Rectal smooth muscle tissue (tissue), 1 donor: ENCODE data around the gene TFAP2E.

ENCODE experiments used
- H3K27ac ChIP-seq: one replicate; pipeline ENCODE4 v1.7.0; 2013; ENCODE audit warnings: low read depth, low read length, inconsistent platforms
- H3K27me3 ChIP-seq: one replicate; pipeline ENCODE4 v1.7.0; 2013; ENCODE audit warnings: low read length; ENCODE audit not compliant: control insufficient read depth, insufficient read depth
- H3K36me3 ChIP-seq: one replicate; pipeline ENCODE4 v1.7.0; 2013; ENCODE audit warnings: low read length; ENCODE audit not compliant: control insufficient read depth, insufficient read depth
- H3K4me1 ChIP-seq: one replicate; pipeline ENCODE4 v1.7.0; 2013; ENCODE audit warnings: low read length; ENCODE audit not compliant: control insufficient read depth, insufficient read depth
- H3K4me3 ChIP-seq: one replicate; pipeline ENCODE4 v1.7.0; 2013; ENCODE audit warnings: low read length
- H3K9ac ChIP-seq: one replicate; pipeline ENCODE4 v1.7.0; 2013; ENCODE audit warnings: low read length

The TFAP2E gene

GRCh38 chr1:35573198-35574124 lies at the start of gene TFAP2E:
TSS of gene TFAP2E (plus strand) at chr1:35573314. CDS start at chr1:35573578, 264 bp downstream.
- Histone ChIP-seq H3K9ac (no peak within 1 kb of the TSS), H3K27ac (no peak within 1 kb of the TSS), H3K36me3 (no peaks in the 10 kb centered on the region), H3K4me3 (peak within 1 kb of the TSS; percentile 61), H3K4me1 (no peaks in the 10 kb centered on the region), H3K27me3 (peaks cover 22% of the 10 kb centered on the region)

GRCh38 chr1:35524106-35524505 lies 49.0 kb upstream of the TFAP2E start:
- H3K27me3 ChIP-seq = no peaks in the 10 kb centered on the region
- H3K36me3 ChIP-seq = no peaks in the 10 kb centered on the region
- H3K9ac ChIP-seq = no peak overlapping the region
- H3K4me1 ChIP-seq = no peaks in the 10 kb centered on the region
- no peak overlapping the region for H3K27ac ChIP-seq
- no peak overlapping the region for H3K4me3 ChIP-seq

GRCh38 chr1:35530168-35530567 lies 42.9 kb upstream of the TFAP2E start:
- Histone ChIP-seq H3K4me3 (no peak overlapping the region), H3K4me1 (peaks cover 3% of the 10 kb centered on the region), H3K27ac (no peak overlapping the region), H3K36me3 (no peaks in the 10 kb centered on the region), H3K9ac (no peak overlapping the region), H3K27me3 (no peaks in the 10 kb centered on the region)

DNA sequence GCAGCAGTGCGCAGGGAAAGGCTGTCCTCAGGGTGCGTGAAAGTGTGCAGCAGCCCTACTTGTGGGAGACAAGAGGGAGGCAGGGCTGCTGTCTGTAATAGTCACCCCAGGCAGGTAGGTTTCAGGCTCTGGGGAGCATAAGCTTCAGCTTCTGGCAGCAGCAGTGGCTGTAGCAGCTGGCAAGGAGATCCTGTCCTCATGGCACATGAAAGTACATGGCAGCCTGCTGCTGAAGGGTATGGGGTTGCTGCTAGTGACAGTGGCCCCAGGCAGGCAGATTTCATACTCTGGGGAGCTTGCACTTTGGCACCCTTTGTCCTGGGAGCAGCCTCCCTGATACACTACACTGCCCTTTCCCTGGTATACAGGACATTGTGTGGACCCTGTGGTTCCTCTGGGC lies 42.2 kb upstream of the TFAP2E start:
- peaks cover 3% of the 10 kb centered on the region for H3K4me1 ChIP-seq
- H3K9ac ChIP-seq = no peak overlapping the region
- no peaks in the 10 kb centered on the region for H3K36me3 ChIP-seq
- no peak overlapping the region for H3K4me3 ChIP-seq
- no peaks in the 10 kb centered on the region for H3K27me3 ChIP-seq
- H3K27ac ChIP-seq = no peak overlapping the region

GRCh38 chr1:35531368-35531767 lies 41.7 kb upstream of the TFAP2E start:
- Histone ChIP-seq H3K36me3 (no peaks in the 10 kb centered on the region), H3K27me3 (no peaks in the 10 kb centered on the region), H3K27ac (no peak overlapping the region), H3K4me1 (peaks cover 3% of the 10 kb centered on the region), H3K9ac (no peak overlapping the region), H3K4me3 (no peak overlapping the region)

DNA sequence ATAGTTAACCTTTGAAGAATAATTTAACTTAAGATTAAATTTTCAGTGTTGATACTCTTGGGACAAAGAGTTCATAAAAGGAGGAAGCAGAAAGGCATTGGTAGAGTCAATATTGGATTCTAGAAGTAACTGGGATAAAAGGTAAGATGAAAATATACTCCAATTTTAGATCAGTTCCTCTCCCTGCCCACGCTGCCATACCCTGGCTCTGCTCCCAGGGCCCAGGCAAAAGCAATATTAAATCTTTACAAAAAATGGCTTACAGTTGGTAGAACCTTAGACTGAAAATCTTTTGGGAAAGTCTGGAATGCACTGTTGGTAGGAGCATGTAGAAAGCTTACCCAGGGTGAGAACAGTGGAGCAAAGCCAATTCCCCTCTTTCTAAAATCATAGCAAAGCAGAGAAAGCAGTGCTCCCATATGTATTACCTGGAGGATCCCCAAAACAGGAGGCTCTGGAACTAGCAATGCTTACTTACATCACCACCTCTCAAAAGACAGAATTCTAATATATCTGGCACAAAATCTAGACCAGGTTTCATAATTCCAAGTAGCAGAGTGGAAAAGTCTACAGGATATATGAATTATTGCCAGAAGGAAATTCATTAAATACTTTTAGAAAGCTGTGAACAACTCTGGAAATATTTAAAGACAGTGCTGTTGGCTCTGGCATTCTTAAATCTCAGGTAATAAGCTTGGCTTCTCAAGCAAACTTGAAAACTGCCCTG lies 40.5 kb upstream of the TFAP2E start:
- H3K4me1 ChIP-seq = peaks cover 3% of the 10 kb centered on the region
- H3K27me3 ChIP-seq = no peaks in the 10 kb centered on the region
- no peak overlapping the region for H3K9ac ChIP-seq
- H3K36me3 ChIP-seq = no peaks in the 10 kb centered on the region
- H3K4me3 ChIP-seq = no peak overlapping the region
- no peak overlapping the region for H3K27ac ChIP-seq

GRCh38 chr1:35533586-35533985 lies 39.5 kb upstream of the TFAP2E start:
- peaks cover 3% of the 10 kb centered on the region for H3K4me1 ChIP-seq
- no peaks in the 10 kb centered on the region for H3K36me3 ChIP-seq
- no peak overlapping the region for H3K9ac ChIP-seq
- no peak overlapping the region for H3K4me3 ChIP-seq
- no peaks in the 10 kb centered on the region for H3K27me3 ChIP-seq
- no peak overlapping the region for H3K27ac ChIP-seq

DNA sequence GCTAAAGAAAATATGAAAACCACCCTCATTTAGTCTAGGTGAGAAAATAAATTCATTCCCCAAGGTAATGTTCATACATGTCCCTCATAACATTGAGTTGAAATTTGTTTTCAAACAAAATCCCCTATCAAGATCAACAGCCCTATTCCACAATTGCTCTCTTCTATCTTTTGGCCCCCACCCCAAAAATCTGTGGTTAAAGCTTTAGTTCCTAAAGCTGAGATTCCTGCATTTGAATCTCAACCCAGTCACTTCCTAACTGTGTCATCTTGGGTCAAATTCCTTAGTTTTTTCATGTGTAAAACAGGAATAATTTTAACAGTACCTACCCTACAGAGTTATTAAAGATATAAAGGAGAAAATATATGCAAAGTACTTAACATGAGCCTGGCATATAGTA lies 37.9 kb upstream of the TFAP2E start:
- no peaks in the 10 kb centered on the region for H3K27me3 ChIP-seq
- no peak overlapping the region for H3K9ac ChIP-seq
- H3K36me3 ChIP-seq = no peaks in the 10 kb centered on the region
- no peak overlapping the region for H3K4me3 ChIP-seq
- H3K4me1 ChIP-seq = peaks cover 15% of the 10 kb centered on the region
- H3K27ac ChIP-seq = no peak overlapping the region

GRCh38 chr1:35536556-35537162 lies 36.5 kb upstream of the TFAP2E start:
- Histone ChIP-seq H3K27ac (no peak overlapping the region), H3K27me3 (no peaks in the 10 kb centered on the region), H3K4me1 (peaks cover 18% of the 10 kb centered on the region), H3K9ac (no peak overlapping the region), H3K36me3 (no peaks in the 10 kb centered on the region), H3K4me3 (no peak overlapping the region)

- Histone ChIP-seq H3K9ac (no peak overlapping the region), H3K27ac (no peak overlapping the region), H3K4me3 (no peak overlapping the region), H3K27me3 (no peaks in the 10 kb centered on the region), H3K36me3 (no peaks in the 10 kb centered on the region), H3K4me1 (peaks cover 17% of the 10 kb centered on the region)
These were observed 35.3 kb upstream of the TFAP2E start for GRCh38 chr1:35537806-35538205.

- H3K9ac ChIP-seq = no peak overlapping the region
- H3K4me1 ChIP-seq = peaks cover 15% of the 10 kb centered on the region
- peak overlapping the region; percentile 3 for H3K27ac ChIP-seq
- no peaks in the 10 kb centered on the region for H3K36me3 ChIP-seq
- H3K4me3 ChIP-seq = no peak overlapping the region
- no peaks in the 10 kb centered on the region for H3K27me3 ChIP-seq
These were observed 33.9 kb upstream of the TFAP2E start for GRCh38 chr1:35539073-35539823.

- Histone ChIP-seq H3K9ac (no peak overlapping the region), H3K27ac (peak overlapping the region; percentile 3), H3K36me3 (no peaks in the 10 kb centered on the region), H3K4me3 (no peak overlapping the region), H3K4me1 (peaks cover 15% of the 10 kb centered on the region), H3K27me3 (no peaks in the 10 kb centered on the region)
These were observed 33.3 kb upstream of the TFAP2E start for GRCh38 chr1:35539824-35540261.
